Psoas muscle (tissue), 8 donors: ENCODE results near the gene VARS2. TPM values are rescaled to one million over a fixed set of nuclear protein-coding genes. Genes with fewer than 3 reads are reported as not detected.

Experiments used
- ATAC-seq, 4 donors: fragments of 200-7000 bp; cut with Tn5 transposase; one replicate each; pipeline ENCODE4 v1.9.1; 2020; ENCODE audit warnings: moderate library complexity in 3 of 4, mild to moderate bottlenecking in 2 of 4
- DNase-seq, 2 donors: peaks; one replicate each; pipeline ENCODE4 v3.0.0-alpha.2; 2020
- H3K27ac ChIP-seq: fragments of 200-600 bp; one replicate; pipeline ENCODE4 v1.8.0; 2022
- H3K27me3 ChIP-seq, 3 donors: fragments of 200-600 bp in 1 of 3; one replicate each; pipeline versions ENCODE4 v1.6.1 to v1.8.0; 2013 to 2022; ENCODE audit warnings: low read length in 2 of 3, mild to moderate bottlenecking in 2 of 3, moderate library complexity in 1 of 3; ENCODE audit not compliant: insufficient read depth in 3 of 3
- H3K36me3 ChIP-seq, 2 donors: fragments of 200-600 bp in 1 of 2; one replicate each; pipeline versions ENCODE4 v1.6.1 to v1.8.0; 2013 to 2022; ENCODE audit warnings: low read depth in 1 of 2, mild to moderate bottlenecking in 1 of 2, moderate library complexity in 1 of 2; ENCODE audit not compliant: insufficient read depth in 1 of 2
- H3K4me1 ChIP-seq: fragments of 200-600 bp; one replicate; pipeline ENCODE4 v1.8.0; 2022
- H3K4me3 ChIP-seq: fragments of 200-600 bp; one replicate; pipeline ENCODE4 v1.8.0; 2022; ENCODE audit warnings: mild to moderate bottlenecking
- H3K9me3 ChIP-seq: fragments of 200-600 bp; one replicate; pipeline ENCODE4 v1.8.0; 2022
- WGBS, 3 donors: extraction: QIAGEN DNeasy Blood & Tissue Kit; methylation state at CpG; one replicate each; pipeline versions ENCODE4 v1.1.6 to v1.1.7; 2013; 5-methylcytosine and 5-hydroxymethylcytosine counted together
- intact Hi-C, 2 donors: fragments of 100-400 bp; cut with DNase I; formaldehyde crosslinking; loops; one replicate each; pipeline versions ENCODE4 v1.11.0 to v1.14.2; 2022
- polyA plus RNA-seq, 3 donors: library from polyadenylated mRNA; stranded (reverse); fragments of 200-250 nt; gene quantifications; one replicate each; pipeline ENCODE4 v1.2.3, GENCODE V29; 2013
- total RNA-seq, 4 donors: library from RNA; stranded (reverse); fragmentation: NEBNext Ultra II Directional in 2 of 4; extraction: Animal tissue kit (Norgen Biotek cat#: 25700) in 2 of 4; gene quantifications; one replicate each; pipeline versions ENCODE4 v1.2.1 to v1.2.4, GENCODE V29; 2021 to 2023
- TF ChIP-seq, protein P1 (sequence below): fragments of 200-600 bp; IDR thresholded peaks from one replicate; pipeline ENCODE4 v1.8.0; 2022; ENCODE audit warnings: antibody characterized with exemption
- donor health status: healthy with polysubstance abuse.
- donor health status: DM: no; HTN: no; CAD: no; lungs with moderate emphysema.
- donor health status: Bipolar disorder and iron deficiency.
- donor health status: healthy.
- donor health status: DM: yes; HTN: yes; CAD: no.
- donor health status: DM: no; HTN: no; CAD: no.
- donor health status: DM: no; HTN: no; CAD: no.
- donor health status: DM: yes; HTN: yes; CAD: no.

VARS2 gene
- total and polyA plus RNA-seq, 7 donors, result 11.4 to 36.6 (median 25.8) TPM

DNA sequence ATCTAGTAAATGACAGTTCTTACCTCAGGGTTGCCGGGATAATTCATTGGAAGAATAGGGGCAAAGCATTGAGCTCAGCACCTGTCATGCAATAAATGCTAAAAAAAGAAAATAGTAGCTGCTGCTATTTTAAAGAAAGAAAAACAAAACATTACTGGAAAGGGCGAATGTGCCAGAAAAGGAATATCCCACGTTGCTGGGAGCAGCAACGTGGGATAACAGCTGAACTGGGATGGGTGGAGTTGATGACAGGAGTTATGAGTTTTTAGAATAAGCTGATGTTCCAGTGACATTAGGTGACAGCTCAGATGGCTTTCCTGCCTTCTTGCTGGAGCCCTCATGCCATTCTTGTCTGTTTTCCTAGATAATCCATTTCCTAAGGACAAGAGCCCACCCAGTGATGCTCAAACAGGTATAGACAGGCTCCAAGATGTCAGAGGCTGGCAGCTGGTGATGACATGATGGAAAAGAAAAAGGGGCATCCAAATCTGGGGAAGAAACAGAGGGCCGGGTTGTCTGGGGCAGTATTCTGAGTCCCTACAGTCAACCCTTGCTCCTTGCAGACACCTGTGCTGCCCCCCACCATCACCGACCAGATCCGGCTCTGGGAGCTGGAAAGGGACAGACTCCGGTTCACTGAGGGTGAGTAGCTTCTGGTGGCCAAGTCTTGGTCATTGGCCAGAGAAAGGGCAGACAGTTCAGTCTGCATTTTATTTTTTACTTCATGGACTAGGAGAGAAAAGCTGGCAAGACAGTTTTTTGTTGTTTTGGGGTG is 1.1 kb upstream of the VARS2 start:
- intact Hi-C loops, result loop anchor here in 1 of 2 donors (1.0 to 10.0 kb wide), 2 partner anchors 85 to 132 kb away; no protein-coding TSS in a partner anchor
- H3K27me3 ChIP-seq, result no peaks in the 10 kb centered on the region
- H3K4me3 ChIP-seq, result peak overlapping the region; percentile 75
- H3K27ac ChIP-seq, result peak overlapping the region; percentile 92
- H3K4me1 ChIP-seq, result peaks cover 30% of the 10 kb centered on the region
- WGBS, 3 donors, result 49 to 63% (median 51%) methylated on average over 8 of the region's 8 CpGs
- DNase-seq (no peak), ATAC-seq (no peak)
- peaks cover 4 to 55% of the 10 kb centered on the region in 2 donors for H3K36me3 ChIP-seq
- TF ChIP-seq, protein P1, sequence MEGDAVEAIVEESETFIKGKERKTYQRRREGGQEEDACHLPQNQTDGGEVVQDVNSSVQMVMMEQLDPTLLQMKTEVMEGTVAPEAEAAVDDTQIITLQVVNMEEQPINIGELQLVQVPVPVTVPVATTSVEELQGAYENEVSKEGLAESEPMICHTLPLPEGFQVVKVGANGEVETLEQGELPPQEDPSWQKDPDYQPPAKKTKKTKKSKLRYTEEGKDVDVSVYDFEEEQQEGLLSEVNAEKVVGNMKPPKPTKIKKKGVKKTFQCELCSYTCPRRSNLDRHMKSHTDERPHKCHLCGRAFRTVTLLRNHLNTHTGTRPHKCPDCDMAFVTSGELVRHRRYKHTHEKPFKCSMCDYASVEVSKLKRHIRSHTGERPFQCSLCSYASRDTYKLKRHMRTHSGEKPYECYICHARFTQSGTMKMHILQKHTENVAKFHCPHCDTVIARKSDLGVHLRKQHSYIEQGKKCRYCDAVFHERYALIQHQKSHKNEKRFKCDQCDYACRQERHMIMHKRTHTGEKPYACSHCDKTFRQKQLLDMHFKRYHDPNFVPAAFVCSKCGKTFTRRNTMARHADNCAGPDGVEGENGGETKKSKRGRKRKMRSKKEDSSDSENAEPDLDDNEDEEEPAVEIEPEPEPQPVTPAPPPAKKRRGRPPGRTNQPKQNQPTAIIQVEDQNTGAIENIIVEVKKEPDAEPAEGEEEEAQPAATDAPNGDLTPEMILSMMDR, result no peak
- H3K9me3 ChIP-seq, result no peaks in the 10 kb centered on the region

- peak in 3 of 4 donors; percentile 58 to 68 (median 63) for ATAC-seq
Measured at GRCh38 chr6:30913721-30914075, 340 bp upstream of the VARS2 start.

DNA sequence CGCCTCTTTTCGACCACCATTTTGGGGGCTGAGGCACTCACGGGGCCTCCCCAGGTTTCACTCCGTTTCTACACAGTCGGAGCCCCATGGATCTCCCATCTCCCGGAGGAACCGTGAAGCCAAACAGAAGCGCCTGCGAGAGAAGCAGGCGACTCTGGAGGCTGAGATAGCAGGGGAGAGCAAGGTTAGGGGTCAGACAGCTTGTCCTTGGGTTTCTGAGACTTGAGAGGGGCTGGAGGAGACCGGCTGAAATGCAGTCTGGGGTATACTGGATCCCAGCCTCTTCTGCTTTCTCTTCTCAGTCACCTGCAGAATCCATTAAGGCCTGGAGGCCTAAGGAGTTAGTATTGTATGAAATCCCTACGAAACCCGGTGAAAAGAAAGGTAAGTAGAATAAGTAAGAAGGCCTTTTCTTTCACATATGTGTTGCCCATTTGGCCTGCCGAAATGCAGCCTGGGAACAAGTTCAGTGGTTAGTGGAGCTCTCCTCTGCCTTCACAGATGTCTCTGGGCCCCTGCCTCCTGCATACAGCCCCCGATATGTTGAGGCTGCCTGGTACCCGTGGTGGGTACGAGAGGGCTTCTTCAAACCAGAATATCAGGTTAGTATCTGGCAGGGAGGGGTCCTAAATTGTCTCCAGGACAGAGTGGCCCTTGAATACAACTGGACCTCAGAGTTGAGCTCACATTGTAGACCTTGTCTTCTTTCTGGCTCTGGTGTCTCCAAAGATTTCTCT is 984 bp downstream of the VARS2 start:
- Histone ChIP-seq H3K27me3 (no peaks in the 10 kb centered on the region), H3K4me1 (peaks cover 22% of the 10 kb centered on the region), H3K36me3 (peaks cover 4 to 67% of the 10 kb centered on the region in 2 donors), H3K9me3 (no peaks in the 10 kb centered on the region), H3K4me3 (peak overlapping the region; percentile 75), H3K27ac (peak overlapping the region; percentile 92)
- no peak for DNase-seq
- ATAC-seq, result peak; percentile 1 to 15 (median 4)
- intact Hi-C loops, result loop anchor here (2.0 to 10.0 kb wide), 5 partner anchors 127 to 172 kb away; no protein-coding TSS in a partner anchor
- 20 to 39% (median 27%) methylated on average over 17 of the region's 17 CpGs for WGBS, 3 donors
- TF ChIP-seq, protein P1, result no peak

More at GRCh38 chr6:30913721-30914075, 340 bp upstream of the VARS2 start:
- Histone ChIP-seq H3K4me1 (peaks cover 28% of the 10 kb centered on the region), H3K36me3 (peaks cover 4 to 62% of the 10 kb centered on the region in 2 donors), H3K27ac (peak overlapping the region; percentile 92), H3K4me3 (peak overlapping the region; percentile 75), H3K27me3 (no peaks in the 10 kb centered on the region), H3K9me3 (no peaks in the 10 kb centered on the region)
- no peak for DNase-seq
- intact Hi-C loops, result loop anchor here (1.0 to 10.0 kb wide), 5 partner anchors 85 to 173 kb away; no protein-coding TSS in a partner anchor
- 1 to 2% (median 2%) methylated on average over 31 of the region's 31 CpGs for WGBS, 3 donors
- TF ChIP-seq, protein P1, result no peak

DNA sequence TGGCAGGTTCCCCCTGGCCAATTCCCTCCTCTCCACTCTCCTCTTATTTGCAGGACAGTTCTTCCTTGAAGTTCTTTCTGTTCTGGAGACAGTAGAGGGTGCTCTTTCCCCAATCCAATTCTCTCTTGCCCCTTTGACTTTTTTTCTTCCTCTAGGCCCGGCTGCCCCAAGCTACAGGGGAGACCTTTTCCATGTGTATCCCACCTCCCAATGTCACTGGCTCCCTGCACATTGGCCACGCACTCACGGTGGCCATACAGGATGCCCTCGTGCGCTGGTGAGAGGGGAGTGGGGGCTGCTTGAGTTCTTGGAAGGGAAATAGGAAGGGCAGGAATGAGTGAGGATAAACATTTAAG is 1.5 kb downstream of the VARS2 start:
- Histone ChIP-seq H3K36me3 (peaks cover 4 to 67% of the 10 kb centered on the region in 2 donors), H3K27me3 (no peaks in the 10 kb centered on the region), H3K27ac (peak overlapping the region; percentile 92), H3K9me3 (no peaks in the 10 kb centered on the region), H3K4me1 (peaks cover 22% of the 10 kb centered on the region), H3K4me3 (peak overlapping the region; percentile 75)
- ATAC-seq (peak; percentile 31 to 68 (median 50)), DNase-seq (no peak)
- 24 to 34% (median 30%) methylated on average over 5 of the region's 5 CpGs for WGBS, 3 donors
- TF ChIP-seq, protein P1, result peak; percentile 62
- intact Hi-C loops, result loop anchor here (2.0 to 10.0 kb wide), 5 partner anchors 127 to 171 kb away; no protein-coding TSS in a partner anchor
